SJCRH30 (cell line): Measurements from ENCODE around the gene ITGA11. TPM values are rescaled to one million over a fixed set of nuclear protein-coding genes. Genes with fewer than 3 reads are reported as not detected.

ENCODE experiments used
- DNase-seq, 2 experiments: peaks; one replicate each; pipeline ENCODE4 v3.0.0-alpha.2; 2015 to 2020
- H3K27ac ChIP-seq: fragments of 250-450 bp; sonication (Bioruptor Pico); 2 replicates; pipeline ENCODE4 v1.5.1; 2020; ENCODE audit warnings: mild to moderate bottlenecking, moderate library complexity
- H3K27me3 ChIP-seq: fragments of 250-450 bp; sonication (Bioruptor Pico); 2 replicates; pipeline ENCODE4 v1.5.1; 2020; ENCODE audit warnings: mild to moderate bottlenecking, moderate library complexity
- H3K36me3 ChIP-seq: fragments of 250-450 bp; sonication (Bioruptor Pico); 2 replicates; pipeline ENCODE4 v1.5.1; 2020; ENCODE audit warnings: mild to moderate bottlenecking, moderate library complexity
- H3K4me1 ChIP-seq: fragments of 250-450 bp; sonication (Bioruptor Pico); 2 replicates; pipeline ENCODE4 v1.5.1; 2020; ENCODE audit warnings: mild to moderate bottlenecking, moderate library complexity
- H3K4me3 ChIP-seq: fragments of 250-450 bp; sonication (Bioruptor Pico); 2 replicates; pipeline ENCODE4 v1.5.1; 2020; ENCODE audit warnings: mild to moderate bottlenecking, moderate library complexity
- H3K9me3 ChIP-seq: fragments of 250-450 bp; sonication (Bioruptor Pico); replicated peaks from 2 replicates; pipeline ENCODE4 v1.5.1; 2020; ENCODE audit warnings: mild to moderate bottlenecking, moderate library complexity
- total RNA-seq: library from RNA; depleted of rRNA; stranded (reverse); fragments of >200 nt; shearing (Covaris generic); gene quantifications from 2 replicates; pipeline ENCODE4 v1.2.3, GENCODE V29; 2014

The ITGA11 gene
- total RNA-seq, 1 experiment from 2014 or later, result not detected

DNA sequence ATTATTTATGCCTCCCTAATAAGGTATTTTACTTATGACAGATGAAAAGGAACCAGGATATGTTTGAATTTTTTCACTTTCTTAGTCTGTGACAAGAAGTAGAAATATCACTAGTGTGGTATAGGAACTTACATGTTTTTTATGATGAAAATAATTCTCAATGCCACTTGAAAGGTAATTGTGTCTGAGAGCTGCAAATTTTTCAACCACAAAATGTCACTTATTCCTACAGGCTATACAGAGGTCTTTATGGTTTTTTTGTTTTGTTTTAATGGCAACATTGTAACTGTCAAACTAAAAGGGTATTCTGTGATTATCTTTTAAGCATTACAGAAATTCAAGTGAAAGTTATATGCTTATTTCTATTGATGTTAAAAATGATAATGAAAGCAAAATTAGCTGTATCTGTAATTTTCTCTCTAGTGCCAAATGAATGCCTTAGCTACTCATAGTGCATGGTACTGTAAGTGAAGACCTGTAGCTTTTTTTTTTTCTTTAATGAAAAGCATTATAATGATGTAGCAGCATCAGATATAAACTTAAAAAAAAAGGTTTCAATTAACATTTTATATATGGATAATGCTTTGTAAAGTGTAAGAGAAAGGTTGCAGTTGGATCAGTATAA is 139.7 kb downstream of the ITGA11 start:
- Histone ChIP-seq H3K36me3 (peaks cover 47% of the 10 kb centered on the region), H3K27ac (no peak overlapping the region)
- DNase-seq, result no peak

DNA sequence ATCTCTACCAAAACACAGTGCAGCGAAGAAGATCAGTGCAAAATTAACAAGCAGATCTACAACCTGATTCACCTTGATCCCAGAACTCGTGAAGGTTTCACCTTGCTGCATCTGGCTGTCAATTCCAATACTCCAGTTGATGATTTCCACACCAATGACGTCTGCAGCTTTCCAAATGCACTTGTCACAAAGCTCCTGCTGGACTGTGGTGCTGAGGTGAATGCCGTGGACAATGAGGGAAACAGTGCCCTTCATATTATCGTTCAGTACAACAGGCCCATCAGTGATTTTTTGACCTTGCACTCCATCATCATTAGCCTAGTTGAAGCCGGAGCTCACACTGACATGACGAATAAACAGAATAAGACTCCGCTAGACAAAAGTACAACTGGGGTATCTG is 141.2 kb downstream of the ITGA11 start:
- H3K27me3 ChIP-seq, result no peaks in the 10 kb centered on the region
- H3K36me3 ChIP-seq, result peaks cover 51% of the 10 kb centered on the region
- DNase-seq, result no peak
- no peak overlapping the region for H3K27ac ChIP-seq
- no peaks in the 10 kb centered on the region; the same call in 1 of the 2 replicates for H3K4me1 ChIP-seq
- no peaks in the 10 kb centered on the region for H3K9me3 ChIP-seq
- H3K4me3 ChIP-seq, result no peak overlapping the region

More for the DNA sequence above, 139.7 kb downstream of the ITGA11 start:
- Histone ChIP-seq H3K27me3 (no peaks in the 10 kb centered on the region), H3K9me3 (no peaks in the 10 kb centered on the region), H3K4me1 (no peaks in the 10 kb centered on the region; the same call in 1 of the 2 replicates), H3K4me3 (no peak overlapping the region)

DNA sequence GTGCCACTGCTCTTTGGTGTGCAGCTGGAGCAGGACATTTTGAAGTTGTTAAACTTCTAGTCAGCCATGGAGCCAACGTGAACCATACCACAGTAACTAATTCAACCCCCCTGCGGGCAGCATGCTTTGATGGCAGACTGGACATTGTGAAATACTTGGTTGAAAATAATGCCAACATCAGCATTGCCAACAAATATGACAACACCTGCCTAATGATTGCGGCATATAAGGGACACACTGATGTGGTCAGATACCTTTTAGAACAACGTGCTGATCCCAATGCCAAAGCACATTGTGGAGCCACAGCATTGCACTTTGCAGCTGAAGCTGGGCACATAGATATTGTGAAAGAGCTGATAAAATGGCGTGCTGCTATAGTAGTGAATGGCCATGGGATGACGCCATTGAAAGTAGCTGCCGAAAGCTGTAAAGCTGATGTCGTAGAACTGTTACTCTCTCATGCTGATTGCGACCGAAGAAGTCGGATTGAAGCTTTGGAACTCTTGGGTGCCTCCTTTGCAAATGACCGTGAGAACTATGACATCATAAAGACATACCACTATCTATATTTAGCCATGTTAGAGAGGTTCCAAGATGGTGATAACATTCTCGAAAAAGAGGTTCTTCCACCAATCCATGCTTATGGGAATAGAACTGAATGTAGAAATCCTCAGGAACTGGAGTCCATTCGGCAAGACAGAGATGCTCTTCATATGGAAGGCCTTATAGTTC is 142.2 kb downstream of the ITGA11 start:
- Histone ChIP-seq H3K36me3 (peaks cover 58% of the 10 kb centered on the region), H3K27ac (no peak overlapping the region), H3K9me3 (no peaks in the 10 kb centered on the region), H3K27me3 (no peaks in the 10 kb centered on the region), H3K4me1 (no peaks in the 10 kb centered on the region; the same call in 1 of the 2 replicates), H3K4me3 (no peak overlapping the region)
- DNase-seq, result no peak

DNA sequence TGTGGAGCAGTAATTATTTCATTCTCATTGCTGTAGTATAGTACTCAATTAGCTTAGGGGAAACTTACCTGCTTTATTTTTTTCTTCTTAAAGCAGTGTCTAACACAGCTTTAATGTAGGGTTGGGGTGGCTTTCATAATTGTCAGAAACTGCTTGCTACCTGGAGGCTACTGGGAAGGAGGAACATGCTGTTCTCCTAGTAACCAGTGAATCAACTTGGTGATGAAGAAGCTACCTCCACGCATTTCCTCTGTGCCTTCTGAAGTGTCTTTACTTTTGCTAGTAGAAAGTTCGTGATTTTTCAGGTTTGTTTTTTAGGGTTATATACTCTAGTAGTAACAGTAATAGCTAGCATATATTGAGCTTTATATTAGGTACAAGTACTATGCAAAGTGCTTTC is 142.9 kb downstream of the ITGA11 start:
- DNase-seq, result no peak
- peaks cover 66% of the 10 kb centered on the region for H3K36me3 ChIP-seq
- H3K27ac ChIP-seq, result no peak overlapping the region
- H3K4me3 ChIP-seq, result no peak overlapping the region
- H3K4me1 ChIP-seq, result no peaks in the 10 kb centered on the region; the same call in 1 of the 2 replicates
- no peaks in the 10 kb centered on the region for H3K9me3 ChIP-seq
- H3K27me3 ChIP-seq, result no peaks in the 10 kb centered on the region

DNA sequence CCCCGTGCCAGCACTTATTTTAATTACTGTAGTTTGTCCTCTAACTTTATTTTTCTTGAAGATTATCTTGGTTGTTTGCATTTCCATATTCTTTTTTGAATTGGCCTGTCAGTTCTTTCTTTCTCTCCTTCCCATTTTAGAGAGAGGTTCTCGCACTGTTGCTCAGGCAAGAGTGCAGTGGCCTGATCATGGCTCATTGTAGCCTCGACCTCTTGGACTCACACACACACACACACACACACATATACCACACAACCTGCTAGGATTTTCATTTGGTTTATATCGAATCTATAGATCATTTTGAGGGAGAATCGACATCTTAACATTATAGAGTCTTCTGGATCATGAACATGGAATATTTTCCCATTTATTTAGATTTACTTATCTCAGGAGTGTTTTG is 145.7 kb downstream of the ITGA11 start:
- Histone ChIP-seq H3K4me3 (no peak overlapping the region), H3K4me1 (peaks cover 12% of the 10 kb centered on the region), H3K27ac (no peak overlapping the region), H3K9me3 (no peaks in the 10 kb centered on the region), H3K27me3 (no peaks in the 10 kb centered on the region), H3K36me3 (peaks cover 48% of the 10 kb centered on the region)
- no peak for DNase-seq

DNA sequence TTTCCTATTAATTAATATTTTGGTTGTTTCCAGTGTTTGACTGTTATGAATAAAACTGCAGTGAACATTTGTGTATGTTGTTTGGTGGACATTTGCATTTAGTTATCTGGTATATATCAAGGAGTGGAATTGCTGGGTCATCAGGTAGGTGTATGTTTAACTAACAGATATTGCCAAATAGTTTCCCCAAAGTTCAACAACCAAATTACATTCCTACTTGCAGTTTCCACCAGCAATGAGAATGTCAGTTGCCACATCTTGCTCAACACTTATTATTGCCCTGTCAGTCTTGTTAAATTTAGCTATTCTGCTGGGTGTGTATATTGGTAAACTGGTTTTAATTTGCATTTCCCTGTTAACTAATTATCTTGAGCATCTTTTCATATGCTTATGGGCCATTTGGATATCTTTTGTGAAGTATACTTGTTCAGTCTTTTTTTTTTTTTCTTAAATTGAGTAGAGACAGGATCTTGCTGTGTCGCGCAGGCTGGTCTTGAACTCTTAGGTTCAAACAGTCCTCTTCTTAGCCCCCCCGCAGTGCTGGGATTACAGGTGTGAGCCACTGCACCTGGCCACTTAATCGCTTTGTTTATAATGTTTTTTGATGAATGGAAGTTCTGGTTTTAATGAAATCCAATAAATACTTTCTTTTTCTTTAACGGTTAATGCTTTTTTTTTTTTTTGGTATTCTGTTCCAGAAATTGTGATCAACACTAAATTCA is 146.5 kb downstream of the ITGA11 start:
- no peak for DNase-seq
- peaks cover 20% of the 10 kb centered on the region for H3K4me1 ChIP-seq

DNA sequence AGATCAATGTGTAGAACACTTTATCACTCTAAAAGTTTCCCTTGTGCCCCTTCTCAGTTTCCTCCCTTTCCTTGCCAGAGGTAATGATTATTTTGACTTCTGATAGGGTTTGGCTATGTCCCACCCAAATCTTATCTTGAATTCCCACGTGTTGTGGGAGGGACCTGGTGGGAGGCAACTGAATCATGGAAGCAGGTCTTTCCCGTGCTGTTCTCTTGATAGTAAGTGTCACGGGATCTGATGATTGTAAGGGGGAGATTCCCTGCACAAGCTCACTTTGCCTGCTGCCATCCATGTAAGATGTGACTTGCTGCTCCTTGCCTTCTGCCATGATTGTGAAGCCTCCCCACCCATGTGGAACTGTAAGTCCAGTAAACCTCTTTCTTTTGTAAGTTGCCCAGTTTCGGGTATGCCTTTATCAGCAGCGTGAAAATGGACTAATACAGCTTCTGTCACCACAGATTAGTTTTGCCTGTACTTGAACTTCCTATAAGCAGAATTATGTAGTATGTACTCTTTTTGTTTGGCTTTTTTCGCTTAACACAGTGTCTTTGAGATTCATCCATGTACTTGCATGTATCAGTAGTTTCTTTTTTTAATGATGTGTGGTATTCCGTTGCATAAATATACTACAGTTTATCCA is 147.2 kb downstream of the ITGA11 start:
- no peaks in the 10 kb centered on the region for H3K9me3 ChIP-seq
- DNase-seq, result no peak
- peaks cover 24% of the 10 kb centered on the region for H3K4me1 ChIP-seq
- H3K27ac ChIP-seq, result no peak overlapping the region
- H3K27me3 ChIP-seq, result no peaks in the 10 kb centered on the region
- no peak overlapping the region for H3K4me3 ChIP-seq
- H3K36me3 ChIP-seq, result peaks cover 37% of the 10 kb centered on the region

More for the DNA sequence above, 146.5 kb downstream of the ITGA11 start:
- Histone ChIP-seq H3K27ac (no peak overlapping the region), H3K9me3 (no peaks in the 10 kb centered on the region), H3K27me3 (no peaks in the 10 kb centered on the region), H3K36me3 (peaks cover 44% of the 10 kb centered on the region), H3K4me3 (no peak overlapping the region)

DNA sequence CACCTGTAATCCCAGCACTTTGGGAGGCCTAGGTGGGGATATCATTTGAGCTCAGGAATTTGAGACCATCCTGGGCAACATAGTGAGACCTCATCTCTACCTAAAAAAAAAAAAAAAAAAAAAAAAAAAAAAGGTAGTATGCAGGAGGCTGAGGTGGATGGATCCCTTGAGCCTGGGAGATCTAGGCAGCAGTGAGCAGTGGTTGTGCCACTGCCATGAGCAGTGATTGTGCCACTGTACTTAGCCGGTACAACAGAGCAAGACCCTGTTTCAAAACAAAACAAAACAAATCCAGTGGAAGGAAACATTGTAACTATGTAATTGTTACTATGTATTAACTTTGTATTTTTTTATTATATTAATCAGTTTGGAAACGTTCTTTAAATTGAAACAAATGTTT is 148.6 kb downstream of the ITGA11 start:
- no peak overlapping the region for H3K4me3 ChIP-seq
- H3K9me3 ChIP-seq, result no peaks in the 10 kb centered on the region
- H3K36me3 ChIP-seq, result peaks cover 29% of the 10 kb centered on the region
- H3K27me3 ChIP-seq, result no peaks in the 10 kb centered on the region
- no peak overlapping the region for H3K27ac ChIP-seq
- DNase-seq, result no peak
- H3K4me1 ChIP-seq, result peaks cover 24% of the 10 kb centered on the region

DNA sequence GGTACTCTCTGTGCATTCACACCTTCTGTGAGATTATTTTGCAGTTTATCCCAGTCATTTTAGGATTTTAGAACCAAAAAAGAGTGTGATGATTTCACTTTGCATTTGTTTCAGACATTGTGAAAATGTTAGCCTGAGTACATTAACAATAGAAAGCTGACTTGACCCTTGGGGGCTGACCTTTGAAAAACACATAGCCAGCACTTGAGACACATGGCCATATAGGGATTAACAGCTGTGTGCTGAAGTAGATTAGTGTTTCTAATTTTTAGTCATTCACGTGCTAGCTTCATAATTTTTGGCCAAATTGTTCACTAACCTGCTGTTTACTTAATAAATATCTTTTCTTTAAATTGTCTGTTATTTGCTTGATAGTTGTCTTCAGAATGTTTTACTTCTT is 151.0 kb downstream of the ITGA11 start:
- DNase-seq, result no peak
- H3K27ac ChIP-seq, result no peak overlapping the region
- H3K4me3 ChIP-seq, result peak overlapping the region; percentile 29

DNA sequence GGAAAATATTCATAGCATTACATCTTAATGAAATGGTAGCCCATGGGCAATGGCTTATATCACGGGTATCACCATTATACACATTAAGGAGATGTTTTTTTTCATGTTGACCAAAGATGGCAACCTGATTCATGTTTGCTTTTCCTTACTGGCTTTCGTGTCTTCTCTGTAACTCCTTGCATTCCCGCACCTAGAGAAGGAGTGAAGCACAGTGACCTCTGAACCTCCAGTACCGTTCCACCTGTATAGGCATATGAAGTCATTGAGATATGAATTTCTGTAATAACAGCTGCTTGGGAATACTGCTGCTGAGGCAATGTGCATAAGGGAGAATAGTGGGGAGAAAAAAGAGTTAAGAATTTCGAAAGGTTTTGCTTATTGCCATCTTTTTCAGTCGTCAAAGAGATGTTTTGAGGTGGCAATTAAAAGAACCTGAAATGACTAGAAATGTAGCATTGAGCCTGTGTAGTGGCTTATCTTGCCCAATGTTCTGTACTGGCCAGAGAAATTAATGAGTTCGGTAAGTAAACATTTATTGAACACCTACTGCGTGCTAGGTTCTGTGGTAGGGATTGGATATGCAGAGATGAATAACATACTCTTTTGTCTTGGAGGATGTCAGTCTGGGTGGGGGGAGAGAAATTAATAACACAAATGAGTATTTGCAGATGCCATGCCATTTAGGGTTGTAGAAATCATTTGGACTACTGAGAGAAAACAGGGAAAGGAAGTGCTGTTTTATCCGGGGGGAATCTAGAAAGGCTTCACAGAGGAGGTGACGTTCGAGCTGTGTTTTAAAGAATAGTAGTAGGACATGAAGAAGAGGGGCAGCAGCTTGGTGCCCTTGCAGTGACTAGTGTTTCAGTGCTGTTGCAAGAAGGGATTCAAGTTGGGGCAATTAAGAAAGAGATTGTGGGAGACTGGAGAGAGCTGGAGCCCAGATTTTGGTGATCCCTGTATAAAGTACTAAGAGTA is 151.9 kb downstream of the ITGA11 start:
- Histone ChIP-seq H3K4me1 (peaks cover 24% of the 10 kb centered on the region), H3K27ac (no peak overlapping the region), H3K27me3 (no peaks in the 10 kb centered on the region), H3K36me3 (peaks cover 18% of the 10 kb centered on the region), H3K4me3 (peak overlapping the region; percentile 78), H3K9me3 (no peaks in the 10 kb centered on the region)
- no peak for DNase-seq

More for the DNA sequence above, 151.0 kb downstream of the ITGA11 start:
- Histone ChIP-seq H3K27me3 (no peaks in the 10 kb centered on the region), H3K36me3 (peaks cover 23% of the 10 kb centered on the region), H3K4me1 (peaks cover 24% of the 10 kb centered on the region), H3K9me3 (no peaks in the 10 kb centered on the region)

DNA sequence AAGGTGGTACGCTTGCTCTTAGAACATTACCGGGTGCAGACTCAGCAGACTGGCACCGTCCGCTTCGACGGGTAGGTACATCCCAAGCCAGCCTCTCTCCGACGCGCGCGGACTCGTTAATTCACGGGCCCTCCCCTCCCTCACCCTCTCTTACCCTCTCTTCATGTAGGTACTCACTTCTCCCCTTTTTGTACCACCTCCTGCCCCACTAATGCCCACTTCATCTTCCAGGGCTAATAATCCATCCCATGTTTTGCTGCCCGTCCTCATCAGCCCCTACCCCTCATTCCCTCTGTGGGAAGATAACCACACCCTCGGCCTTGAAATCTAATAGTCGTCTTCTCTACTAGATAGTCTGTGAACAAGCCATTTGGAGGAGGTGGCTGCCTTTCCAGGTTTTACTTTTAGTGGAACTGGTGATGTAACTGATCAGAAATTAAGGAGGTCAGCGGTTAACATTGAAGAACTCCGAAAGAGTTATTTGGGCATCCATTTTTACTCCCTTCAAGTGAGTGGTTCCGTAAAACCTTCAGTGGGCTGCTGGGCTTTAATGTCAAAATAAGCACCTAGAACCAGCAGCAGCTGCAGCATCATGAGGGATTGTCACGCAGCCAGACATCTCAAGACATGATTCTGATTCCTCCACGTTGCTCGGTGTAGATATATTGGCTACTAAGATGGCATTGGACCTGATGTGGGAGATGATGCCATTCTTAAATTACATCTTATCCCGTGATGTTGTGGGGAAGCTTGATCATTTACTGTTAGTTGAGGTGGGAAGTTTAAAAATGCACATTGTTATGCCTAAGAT is 153.2 kb downstream of the ITGA11 start:
- peaks cover 5% of the 10 kb centered on the region; the same call in 1 of the 2 replicates for H3K36me3 ChIP-seq
- H3K27ac ChIP-seq, result peak overlapping the region; percentile 96
- peak overlapping the region; percentile 78 for H3K4me3 ChIP-seq
- no peaks in the 10 kb centered on the region for H3K9me3 ChIP-seq
- no peaks in the 10 kb centered on the region for H3K27me3 ChIP-seq
- peak; percentile 52 to 70 for DNase-seq
- peaks cover 24% of the 10 kb centered on the region for H3K4me1 ChIP-seq

DNA sequence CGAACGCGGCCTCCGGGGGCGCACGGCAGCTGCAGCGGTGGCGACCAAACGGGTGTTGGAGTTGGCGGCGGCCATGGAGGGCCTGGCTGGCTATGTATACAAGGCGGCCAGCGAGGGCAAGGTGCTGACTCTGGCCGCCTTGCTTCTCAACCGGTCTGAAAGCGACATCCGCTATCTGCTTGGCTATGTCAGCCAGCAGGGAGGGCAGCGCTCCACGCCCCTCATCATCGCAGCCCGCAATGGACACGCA is 153.7 kb downstream of the ITGA11 start:
- H3K27ac ChIP-seq, result peak overlapping the region; percentile 96
- H3K4me3 ChIP-seq, result peak overlapping the region; percentile 78
- DNase-seq, result peak; percentile 77 to 79
- H3K9me3 ChIP-seq, result no peaks in the 10 kb centered on the region
- 0 out of 2 replicates have a peak, but pooled peaks cover 5% of the 10 kb centered on the region for H3K36me3 ChIP-seq
- peaks cover 24% of the 10 kb centered on the region for H3K4me1 ChIP-seq
- no peaks in the 10 kb centered on the region for H3K27me3 ChIP-seq

DNA sequence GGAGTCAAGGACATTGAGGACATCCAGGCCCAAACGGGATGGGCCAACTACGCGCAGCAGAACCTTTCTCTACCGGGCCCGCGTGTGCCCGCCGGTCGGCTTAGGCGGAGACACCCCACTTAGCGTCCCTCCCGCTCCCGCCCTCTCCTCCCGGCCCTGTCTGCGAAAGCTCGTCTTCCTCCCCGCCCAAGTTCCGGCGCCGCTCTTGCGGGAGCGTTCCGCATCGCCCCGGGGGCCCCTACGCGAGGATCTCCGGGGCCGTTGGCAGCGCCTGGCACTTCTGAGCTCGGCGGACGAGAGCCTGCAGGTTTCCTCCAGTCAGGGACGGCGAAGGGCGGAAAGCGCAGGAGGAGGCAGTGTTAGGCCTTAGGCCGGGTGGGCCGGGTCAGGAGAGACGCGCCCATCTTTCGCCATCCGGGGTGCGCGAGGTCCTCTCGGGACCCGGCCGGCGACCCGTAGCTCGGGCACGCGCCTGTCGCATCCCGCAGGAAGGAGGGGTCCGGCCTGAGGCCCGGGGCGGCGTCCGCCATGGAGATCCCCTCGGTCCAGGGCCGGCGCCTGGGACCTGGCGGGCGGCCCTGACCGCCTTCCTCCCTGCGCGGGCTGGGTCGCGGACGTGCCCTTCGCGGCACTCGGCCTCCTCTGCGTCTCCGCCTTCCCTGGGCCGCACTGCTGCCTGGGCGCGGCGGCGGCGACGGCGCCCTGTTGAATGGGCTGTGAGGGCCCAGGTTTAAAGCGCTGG is 154.2 kb downstream of the ITGA11 start, which contains the start of gene FEM1B:
Gene FEM1B (plus strand): TSS at position 143 of the 742 bp plus-strand sequence. CDS start 673 bp downstream, outside the sequence.
- DNase-seq, result peak; percentile 95 to 96
- H3K27me3 ChIP-seq, result no peaks in the 10 kb centered on the region
- peaks cover 24% of the 10 kb centered on the region for H3K4me1 ChIP-seq
- H3K27ac ChIP-seq, result peak within 1 kb of the TSS; percentile 96
- H3K4me3 ChIP-seq, result peak within 1 kb of the TSS; percentile 78
- no peaks in the 10 kb centered on the region for H3K9me3 ChIP-seq
- H3K36me3 ChIP-seq, result 0 out of 2 replicates have a peak, but pooled peaks cover 5% of the 10 kb centered on the region
